Measurements from ENCODE around the gene ENKUR.

GRCh38 chr10:24947304-24948097, 68.5 kb downstream of the ENKUR start:
- TF ChIP-seq CTCF (IDR thresholded peaks at IDR 0.05; ENCODE audit: low read depth, low read length, missing input control) (no peak), GABPA (IDR thresholded peaks at IDR 0.05 in 1 of 2, conservative IDR thresholded peaks at IDR 0.05 in 1 of 2) (no peak), REST (IDR thresholded peaks at IDR 0.05) (no peak), SP1 (IDR thresholded peaks at IDR 0.05) (no peak), TAF1 (conservative IDR thresholded peaks at IDR 0.05) (no peak), FOXA1 (IDR thresholded peaks at IDR 0.05) (no peak), YY1 (IDR thresholded peaks at IDR 0.05) (no peak), RXRA (IDR thresholded peaks at IDR 0.05) (no peak), MAX (IDR thresholded peaks at IDR 0.05) (no peak), JUND (IDR thresholded peaks at IDR 0.05) (no peak), ATF3 (IDR thresholded peaks at IDR 0.05) (no peak)

All from liver (tissue), 3 donors.